ENCODE data around the gene LTB4R. TPM values are rescaled to one million over a fixed set of nuclear protein-coding genes. Genes with fewer than 3 reads are reported as not detected.
"Not testable (repeated sequence)": the region's sequence is repeated elsewhere in the genome, so short reads cannot be mapped to it uniquely, and the experiment has no call there.

LTB4R gene
- total RNA-seq, 1 donor from 2014 or later = 5.3 TPM

- Mint-ChIP-seq H3K9me3 (no peaks in the 10 kb centered on the region), H3K27me3 (ENCODE audit: low read depth) (peaks cover 89% of the 10 kb centered on the region), H3K27ac (ENCODE audit: unreplicated experiment) (no peak overlapping the region), H3K4me1 (no peaks in the 10 kb centered on the region), H3K4me3 (no peak overlapping the region), H3K36me3 (ENCODE audit: low read depth) (no peaks in the 10 kb centered on the region)
- TF ChIP-seq CTCF (conservative IDR thresholded peaks at IDR 0.05) = no peak
- DNase-seq (ENCODE audit: low read depth, low spot score) = no peak
Observed at GRCh38 chr14:24349742-24350141, 38.4 kb downstream of the LTB4R start.

DNA sequence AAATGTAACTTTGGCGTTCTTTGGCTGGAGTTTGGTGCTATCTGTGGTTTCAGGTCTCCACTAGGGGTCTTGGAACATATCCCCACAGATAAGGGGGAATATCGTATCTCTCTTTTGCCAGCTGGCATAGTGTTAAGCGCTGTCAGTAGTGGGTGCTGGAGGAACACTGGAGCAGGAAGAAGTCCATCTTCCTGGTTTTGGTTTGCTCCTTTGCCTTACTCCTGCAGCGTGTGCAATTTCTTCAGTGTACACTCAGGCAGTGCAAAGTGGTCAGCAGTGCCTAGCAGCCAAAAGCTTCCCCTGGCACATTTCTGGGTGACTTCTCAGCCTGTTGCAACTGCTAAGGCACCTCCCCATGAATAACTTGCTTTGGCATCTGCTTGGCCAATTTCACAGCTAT is 40.2 kb downstream of the LTB4R start:
- Mint-ChIP-seq H3K27me3 (ENCODE audit: low read depth) (peaks cover 78% of the 10 kb centered on the region), H3K36me3 (ENCODE audit: low read depth) (no peaks in the 10 kb centered on the region), H3K9me3 (no peaks in the 10 kb centered on the region), H3K4me3 (no peak overlapping the region), H3K4me1 (no peaks in the 10 kb centered on the region), H3K27ac (ENCODE audit: unreplicated experiment) (no peak overlapping the region)
- DNase-seq (ENCODE audit: low read depth, low spot score) = no peak
- TF ChIP-seq CTCF (conservative IDR thresholded peaks at IDR 0.05) = no peak

GRCh38 chr14:24353559-24354481 is 42.5 kb downstream of the LTB4R start:
- no peaks in the 10 kb centered on the region for H3K9me3 Mint-ChIP-seq
- DNase-seq (ENCODE audit: low read depth, low spot score) = no peak
- no peaks in the 10 kb centered on the region for H3K36me3 Mint-ChIP-seq (ENCODE audit: low read depth)
- peaks cover 73% of the 10 kb centered on the region for H3K27me3 Mint-ChIP-seq (ENCODE audit: low read depth)
- no peak overlapping the region for H3K27ac Mint-ChIP-seq (ENCODE audit: unreplicated experiment)
- no peaks in the 10 kb centered on the region for H3K4me1 Mint-ChIP-seq
- no peak for TF ChIP-seq CTCF (conservative IDR thresholded peaks at IDR 0.05)
- H3K4me3 Mint-ChIP-seq = no peak overlapping the region

DNA sequence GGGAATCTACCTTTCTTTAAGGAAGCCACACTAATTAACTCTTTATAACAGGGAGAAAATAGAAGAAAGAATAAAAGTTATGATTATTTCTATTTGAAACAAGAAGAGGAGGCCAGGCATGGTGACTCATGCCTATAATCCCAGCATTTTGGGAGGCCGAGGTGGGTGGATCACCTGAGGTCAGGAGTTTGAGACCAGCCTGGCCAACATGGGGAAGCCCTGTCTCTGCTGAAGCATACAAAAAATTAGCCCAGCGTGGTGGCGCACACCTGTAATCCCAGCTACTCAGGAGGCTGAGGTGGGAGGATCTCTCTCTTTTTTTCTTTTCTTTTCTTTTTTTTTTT is 43.2 kb downstream of the LTB4R start:
- not testable (repeated sequence) for H3K27ac Mint-ChIP-seq (ENCODE audit: unreplicated experiment); DNase-seq (ENCODE audit: low read depth, low spot score); H3K4me1 Mint-ChIP-seq; H3K4me3 Mint-ChIP-seq; H3K36me3 Mint-ChIP-seq (ENCODE audit: low read depth); H3K9me3 Mint-ChIP-seq
- H3K27me3 Mint-ChIP-seq (ENCODE audit: low read depth) = peaks cover 67% of the 10 kb centered on the region

GRCh38 chr14:24355009-24355408 is 43.7 kb downstream of the LTB4R start:
- Mint-ChIP-seq H3K9me3 (no peaks in the 10 kb centered on the region), H3K27me3 (ENCODE audit: low read depth) (peaks cover 67% of the 10 kb centered on the region), H3K4me1 (no peaks in the 10 kb centered on the region)

More at GRCh38 chr14:24355009-24355408, 43.7 kb downstream of the LTB4R start:
- DNase-seq (ENCODE audit: low read depth, low spot score) = no peak
- H3K36me3 Mint-ChIP-seq (ENCODE audit: low read depth) = no peaks in the 10 kb centered on the region
- TF ChIP-seq CTCF (conservative IDR thresholded peaks at IDR 0.05) = no peak
- H3K4me3 Mint-ChIP-seq = no peak overlapping the region
- H3K27ac Mint-ChIP-seq (ENCODE audit: unreplicated experiment) = no peak overlapping the region
